Measurements from ENCODE around the gene CLGN. TPM values are rescaled to one million over a fixed set of nuclear protein-coding genes. Genes with fewer than 3 reads are reported as not detected.
A peak's percentile ranks its signal among the peaks of the same experiment; 100 is the strongest.

Gene CLGN
- total and polyA plus RNA-seq, 2 of the 13 experiments (the other 11 are each of a cell fraction or from before 2014, with no cell fraction given) = 7.2 to 17.0 TPM

DNA sequence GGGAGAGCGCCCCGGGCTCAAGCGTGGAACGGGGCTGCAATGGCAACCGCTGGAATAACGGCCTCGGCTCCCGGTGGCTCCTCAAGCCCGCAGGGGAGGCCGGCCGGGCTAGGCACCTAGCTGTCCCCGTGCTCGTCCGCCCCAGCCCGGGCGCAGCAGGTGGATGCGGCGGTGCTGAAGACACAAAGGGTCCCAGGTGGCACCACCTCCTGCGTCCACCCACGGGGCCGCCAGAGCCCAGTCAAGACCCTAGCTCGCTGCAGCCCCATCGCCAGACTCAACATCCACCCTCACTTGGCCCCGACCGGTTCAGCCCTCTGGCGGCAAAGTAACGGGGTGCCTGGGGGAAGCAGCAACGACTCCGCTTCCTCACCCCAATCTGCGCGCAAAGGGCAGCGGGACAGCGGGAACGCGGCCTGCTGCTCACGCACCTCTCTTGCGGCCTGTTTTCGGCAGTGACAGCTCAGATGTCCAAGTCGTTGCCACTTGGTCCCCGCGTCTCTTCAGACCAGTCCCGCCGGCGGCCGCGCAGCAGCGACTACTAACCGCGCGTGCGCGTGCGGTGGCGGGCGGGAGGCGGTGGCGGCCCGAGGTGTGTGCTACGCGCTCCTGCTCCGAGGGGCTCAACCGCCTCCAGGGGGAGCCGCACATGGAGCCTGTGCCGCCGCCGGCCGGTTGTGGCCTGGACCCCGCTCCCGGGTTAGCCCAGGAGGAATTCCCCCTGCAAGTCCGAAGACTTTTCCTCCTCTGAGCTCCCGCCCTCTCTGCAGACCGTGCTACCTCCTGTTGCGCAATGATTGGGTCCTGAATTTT is at the start of gene CLGN (continued):
- TF ChIP-seq ZHX1 (CRISPR knock-in tag; IDR thresholded peaks at IDR 0.05; ENCODE audit: low read depth) = no peak
- TF ChIP-seq, protein P1, sequence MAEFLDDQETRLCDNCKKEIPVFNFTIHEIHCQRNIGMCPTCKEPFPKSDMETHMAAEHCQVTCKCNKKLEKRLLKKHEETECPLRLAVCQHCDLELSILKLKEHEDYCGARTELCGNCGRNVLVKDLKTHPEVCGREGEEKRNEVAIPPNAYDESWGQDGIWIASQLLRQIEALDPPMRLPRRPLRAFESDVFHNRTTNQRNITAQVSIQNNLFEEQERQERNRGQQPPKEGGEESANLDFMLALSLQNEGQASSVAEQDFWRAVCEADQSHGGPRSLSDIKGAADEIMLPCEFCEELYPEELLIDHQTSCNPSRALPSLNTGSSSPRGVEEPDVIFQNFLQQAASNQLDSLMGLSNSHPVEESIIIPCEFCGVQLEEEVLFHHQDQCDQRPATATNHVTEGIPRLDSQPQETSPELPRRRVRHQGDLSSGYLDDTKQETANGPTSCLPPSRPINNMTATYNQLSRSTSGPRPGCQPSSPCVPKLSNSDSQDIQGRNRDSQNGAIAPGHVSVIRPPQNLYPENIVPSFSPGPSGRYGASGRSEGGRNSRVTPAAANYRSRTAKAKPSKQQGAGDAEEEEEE (CRISPR knock-in tag; IDR thresholded peaks at IDR 0.05; ENCODE audit: borderline replicate concordance) = no peak
- no peak for TF ChIP-seq NCOA1 (CRISPR knock-in tag; IDR thresholded peaks at IDR 0.05)
- no peak for TF ChIP-seq TBX3 (IDR thresholded peaks at IDR 0.05; ENCODE audit: borderline replicate concordance)
- TF ChIP-seq ZNF788 (CRISPR knock-in tag; IDR thresholded peaks at IDR 0.05; ENCODE audit: borderline replicate concordance) = no peak; the same call in 1 of the 2 replicates
- no peak for TF ChIP-seq SMYD3 (CRISPR knock-in tag; IDR thresholded peaks at IDR 0.05)
- TF ChIP-seq SRSF9 (IDR thresholded peaks at IDR 0.05; ENCODE audit: borderline replicate concordance, insufficient read depth, low read depth, low read length, poor library complexity, severe bottlenecking) = no peak
- 0 out of 2 replicates have a peak, but pooled peaks have one; percentile 79 for TF ChIP-seq PAWR (CRISPR knock-in tag; IDR thresholded peaks at IDR 0.05; ENCODE audit: borderline replicate concordance)
- no peak; the same call in 1 of the 2 replicates for TF ChIP-seq GMEB1 (CRISPR knock-in tag; IDR thresholded peaks at IDR 0.05; ENCODE audit: borderline replicate concordance)
- 0 out of 2 replicates have a peak, but pooled peaks have one; percentile 37 for TF ChIP-seq ZNF768 (CRISPR knock-in tag; IDR thresholded peaks at IDR 0.05)
- TF ChIP-seq, protein P2, sequence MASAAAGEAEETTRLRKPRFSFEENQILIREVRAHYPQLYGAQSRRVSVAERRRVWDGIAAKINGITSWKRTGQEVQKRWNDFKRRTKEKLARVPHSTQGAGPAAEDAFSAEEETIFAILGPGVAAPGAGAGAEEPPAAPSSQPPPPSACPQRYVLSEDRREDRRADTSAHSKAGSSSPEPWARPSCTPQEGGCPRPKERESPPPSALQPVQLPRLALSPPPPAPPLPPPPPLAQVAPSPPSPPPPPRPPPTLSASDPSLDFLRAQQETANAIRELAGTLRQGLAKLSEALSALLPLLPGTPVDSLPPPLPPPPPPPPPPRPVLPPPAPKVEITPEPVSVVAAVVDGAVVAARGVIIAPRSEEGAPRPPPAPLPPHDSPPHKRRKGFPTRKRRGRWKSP (CRISPR knock-in tag; IDR thresholded peaks at IDR 0.05) = peak; percentile 51; the same call in 1 of the 2 replicates
- TF ChIP-seq MXI1 (IDR thresholded peaks at IDR 0.05; ENCODE audit: borderline replicate concordance, low read depth, low read length) = peak; percentile 70; the same call in 1 of the 3 replicates
- TF ChIP-seq YEATS2 (CRISPR knock-in tag; IDR thresholded peaks at IDR 0.05; ENCODE audit: borderline replicate concordance) = peak; percentile 22; the same call in 1 of the 2 replicates
- TF ChIP-seq SUZ12 (IDR thresholded peaks at IDR 0.05; ENCODE audit: low read depth, low read length) = no peak
- TF ChIP-seq CENPT (CRISPR knock-in tag; IDR thresholded peaks at IDR 0.05; ENCODE audit: low read depth) = 0 out of 2 replicates have a peak, but pooled peaks have one; percentile 22
- TF ChIP-seq MLLT10 (CRISPR knock-in tag; IDR thresholded peaks at IDR 0.05) = no peak
- TF ChIP-seq ZNF34 (CRISPR knock-in tag; IDR thresholded peaks at IDR 0.05; ENCODE audit: borderline replicate concordance) = peak; percentile 74; the same call in 1 of the 2 replicates
- peak; percentile 59; the same call in 1 of the 2 replicates for TF ChIP-seq SNAI1 (CRISPR knock-in tag; IDR thresholded peaks at IDR 0.05; ENCODE audit: borderline replicate concordance)
- TF ChIP-seq ZNF652 (CRISPR knock-in tag; IDR thresholded peaks at IDR 0.05; ENCODE audit: borderline replicate concordance, low read depth) = no peak
- TF ChIP-seq ZNF580 (CRISPR knock-in tag; IDR thresholded peaks at IDR 0.05; ENCODE audit: borderline replicate concordance, low read depth) = 0 out of 2 replicates have a peak, but pooled peaks have one; percentile 3
